ENCODE data around the gene TSGA10IP.

TSGA10IP gene

DNA sequence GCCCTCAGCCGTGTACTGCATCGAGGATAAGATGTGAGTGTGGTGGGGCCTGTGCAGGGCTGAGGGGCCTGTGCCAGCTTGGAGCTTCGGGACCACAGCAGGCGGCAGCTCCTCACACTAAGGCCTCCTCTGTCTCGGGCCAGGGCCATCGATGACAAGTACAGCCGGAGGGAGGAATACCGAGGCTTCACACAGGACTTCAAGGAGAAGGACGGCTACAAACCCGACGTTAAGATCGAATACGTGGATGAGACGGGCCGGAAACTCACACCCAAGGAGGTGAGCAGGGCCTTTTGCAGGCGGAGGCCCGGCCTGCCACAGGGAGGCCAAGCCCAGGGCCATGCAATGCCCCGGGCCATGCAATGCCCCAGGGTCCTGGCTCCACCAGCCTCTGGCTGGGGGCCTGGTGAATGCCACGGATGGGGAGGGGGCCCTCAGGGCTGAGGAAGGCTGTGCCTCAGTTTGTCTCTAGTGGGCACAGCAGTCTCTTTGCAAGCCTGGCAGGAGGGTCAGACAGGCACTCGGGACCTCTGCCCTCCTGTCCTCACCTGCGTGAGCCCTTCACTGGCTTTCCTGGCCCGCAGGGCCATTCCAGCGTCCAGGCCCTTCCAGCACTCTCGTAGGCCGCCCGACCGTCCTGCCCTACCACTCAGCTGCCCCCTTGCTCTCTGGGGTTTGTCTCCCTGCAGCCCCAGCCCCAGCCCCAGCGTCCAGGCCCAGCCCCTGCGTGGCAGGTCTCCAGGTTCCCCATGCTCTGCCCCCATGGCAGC lies 32.5 kb downstream of the TSGA10IP start:
- DNase-seq = no peak

GRCh38 chr11:65978391-65979238 lies 33.3 kb downstream of the TSGA10IP start:
- no peak for DNase-seq

DNA sequence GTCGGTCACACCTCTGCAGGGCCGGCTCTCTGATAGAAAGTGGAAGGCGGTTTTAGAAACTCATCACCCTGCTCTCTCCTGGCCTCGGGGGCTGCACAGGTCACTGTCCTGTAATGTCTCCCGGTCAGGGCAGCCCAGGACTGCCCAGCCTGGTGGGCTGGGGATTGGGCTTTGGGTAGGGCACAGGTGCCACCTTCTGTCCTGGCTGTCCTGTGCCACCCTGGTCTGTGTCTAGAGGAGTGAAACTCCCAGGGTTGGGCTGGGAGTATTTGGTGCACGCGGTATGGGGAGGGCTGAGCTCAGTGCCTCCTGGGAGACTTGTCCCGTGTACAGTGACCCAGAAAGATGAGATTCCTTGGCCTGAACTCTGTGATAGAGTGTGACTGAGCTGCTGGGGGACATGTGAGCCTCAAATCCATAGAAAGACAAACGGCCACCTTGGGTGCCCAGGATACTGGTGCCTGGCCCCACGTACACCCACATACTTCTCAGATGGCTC lies 34.0 kb downstream of the TSGA10IP start:
- DNase-seq = no peak

GRCh38 chr11:65981101-65981740 lies 35.9 kb downstream of the TSGA10IP start:
- no peak for DNase-seq

- DNase-seq = no peak
Measured at GRCh38 chr11:65981972-65982823, 36.9 kb downstream of the TSGA10IP start.

DNA sequence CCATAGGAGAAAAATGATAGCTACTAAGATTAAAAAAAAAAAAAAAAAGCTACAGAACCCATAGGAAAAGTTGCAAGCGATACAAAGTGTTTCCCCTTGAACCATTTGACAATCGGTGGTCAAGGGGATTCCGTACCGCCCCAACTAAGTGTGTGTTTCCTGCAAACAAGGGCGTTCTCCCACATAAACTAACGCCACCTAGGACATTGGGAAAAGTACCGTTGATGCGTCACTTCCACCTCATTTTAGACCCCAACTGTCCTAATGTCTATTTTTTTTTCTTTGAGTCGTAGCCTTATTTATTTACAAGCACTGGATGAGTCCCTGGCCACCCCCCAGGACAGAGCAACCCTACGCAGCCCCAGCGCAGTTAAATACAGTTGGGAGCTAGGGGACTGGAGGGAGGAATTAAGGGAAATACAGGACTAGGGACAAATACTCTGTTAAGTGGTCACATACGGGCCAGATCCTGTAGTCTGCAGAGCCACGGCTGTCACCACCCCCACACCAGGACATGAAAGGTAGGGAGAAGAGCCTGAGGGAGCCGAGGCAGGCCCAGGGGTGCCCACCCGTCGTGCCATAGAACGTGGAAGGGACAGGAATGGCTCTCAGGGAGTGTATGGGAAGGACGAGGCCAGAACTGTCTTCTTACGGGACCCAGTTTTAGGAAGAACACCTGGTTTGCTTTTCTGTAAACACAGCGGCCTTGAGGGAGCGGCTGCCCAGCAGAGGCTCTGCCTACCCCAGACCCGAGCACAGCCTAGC lies 37.7 kb downstream of the TSGA10IP start:
- DNase-seq = no peak

GRCh38 chr11:65983589-65983987 lies 38.3 kb downstream of the TSGA10IP start:
- DNase-seq = no peak

DNA sequence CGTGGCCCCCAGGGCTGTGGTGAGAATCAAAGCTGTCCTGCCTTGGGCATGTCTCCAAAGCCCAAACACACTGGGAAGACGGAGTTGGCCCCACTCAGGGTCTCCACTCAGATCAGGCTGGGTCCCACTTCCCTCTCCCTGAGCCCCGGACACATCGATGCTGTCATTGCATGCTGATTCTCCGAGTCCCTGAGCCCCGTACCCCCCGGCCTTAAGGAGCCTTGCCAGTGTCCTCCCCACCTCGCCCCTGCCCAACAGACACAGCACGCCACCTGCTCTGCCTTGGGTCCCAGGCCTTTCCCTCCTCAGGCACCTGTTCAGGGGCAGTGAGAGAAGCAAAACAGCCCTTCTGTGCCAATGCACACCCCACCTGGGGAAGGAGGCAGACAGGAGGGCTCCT lies 42.1 kb downstream of the TSGA10IP start:
- DNase-seq = no peak

GRCh38 chr11:65988791-65989592 lies 43.7 kb downstream of the TSGA10IP start:
- DNase-seq = peak; percentile 83 to 94

- DNase-seq = peak; percentile 28 to 59
Measured at GRCh38 chr11:65992056-65992455, 46.8 kb downstream of the TSGA10IP start.

DNA sequence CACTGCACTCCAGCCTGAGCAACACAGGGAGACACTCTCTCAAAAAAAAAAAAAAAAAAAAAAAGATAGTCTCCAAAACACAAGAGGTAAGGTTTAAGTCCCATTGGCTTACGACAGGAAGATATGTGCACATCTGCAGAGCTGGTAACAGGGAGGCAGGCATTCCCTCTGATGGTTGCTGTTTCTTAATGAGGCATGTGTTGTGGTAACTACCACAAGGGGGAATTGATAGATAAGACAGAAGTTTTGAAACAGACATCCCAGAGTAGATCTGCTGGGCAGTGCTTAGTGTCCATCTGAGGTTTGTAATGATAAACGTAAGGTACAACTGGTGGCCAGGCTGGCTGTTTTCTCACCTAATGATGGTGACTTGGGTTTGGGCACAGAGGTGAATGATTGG lies 52.0 kb downstream of the TSGA10IP start:
- DNase-seq = no peak

- peak; percentile 97 to 98 for DNase-seq
Measured at GRCh38 chr11:66001942-66002647, 56.8 kb downstream of the TSGA10IP start, which contains the start of the genes BANF1 and EIF1AD. Gene BANF1, plus strand, starts transcription at chr11:66002503. Its CDS starts 748 bp downstream, at chr11:66003251. Gene EIF1AD, minus strand, starts transcription at chr11:66002157. Its CDS starts 1,768 bp downstream, at chr11:66000389.

- peak in 1 of 2 experiments; percentile 60 for DNase-seq
Measured at GRCh38 chr11:66002648-66003225, 57.5 kb downstream of the TSGA10IP start.

- no peak for DNase-seq
Measured at GRCh38 chr11:66003291-66003690, 58.0 kb downstream of the TSGA10IP start.

DNA sequence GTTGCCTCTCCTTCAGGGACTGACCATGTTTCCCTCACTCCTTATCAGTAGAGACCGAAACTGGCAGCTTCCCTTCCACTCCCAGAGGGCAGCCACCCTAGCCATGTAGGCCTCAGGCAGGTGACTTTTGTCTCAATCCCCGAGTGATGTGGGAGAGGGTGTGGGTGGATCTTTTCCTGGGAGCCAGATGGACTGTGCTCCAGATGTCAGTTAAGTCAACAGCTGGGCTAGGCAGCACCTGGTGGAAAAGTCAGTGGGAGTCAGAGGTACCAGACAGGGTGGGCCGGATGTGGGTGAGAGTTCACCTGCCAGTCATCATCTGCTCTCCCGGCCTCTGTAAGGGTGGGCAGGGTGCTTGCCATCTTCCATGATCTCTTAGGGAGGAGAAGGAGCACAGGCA lies 58.9 kb downstream of the TSGA10IP start:
- DNase-seq = no peak

- no peak for DNase-seq
Measured at GRCh38 chr11:66006134-66006890, 61.0 kb downstream of the TSGA10IP start.

GRCh38 chr11:66006891-66007176 lies 61.6 kb downstream of the TSGA10IP start:
- DNase-seq = no peak

DNA sequence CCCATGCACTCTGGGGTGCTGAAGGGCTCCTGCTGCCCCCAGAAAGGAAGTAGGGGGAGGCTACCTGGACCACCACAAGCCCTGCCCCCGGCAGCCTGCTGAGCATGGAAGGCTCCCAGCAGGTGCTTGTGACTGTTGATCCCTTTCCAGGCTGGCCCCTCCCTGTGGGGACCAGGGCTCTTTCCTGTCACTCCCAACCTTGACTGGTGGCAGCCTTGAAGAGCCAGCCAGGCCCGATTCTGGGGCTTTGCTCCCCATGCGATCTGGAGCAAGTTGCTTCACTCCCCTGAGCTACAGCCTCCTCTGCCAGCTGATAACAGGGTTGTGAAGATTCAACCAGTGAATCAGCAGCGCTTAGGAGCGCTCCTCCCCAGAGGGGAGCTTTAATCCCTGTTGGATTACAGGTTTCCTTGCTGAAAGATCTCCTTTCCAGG lies 61.9 kb downstream of the TSGA10IP start:
- DNase-seq = no peak

- no peak for DNase-seq
Measured at GRCh38 chr11:66008095-66008467, 62.8 kb downstream of the TSGA10IP start.
